H9 (cell line): ENCODE measurements around the gene RIT2. TPM values are rescaled to one million over a fixed set of nuclear protein-coding genes. Genes with fewer than 3 reads are reported as not detected.

Experiments
- DNase-seq: peaks from one replicate; pipeline ENCODE4 v3.0.0-alpha.2; 2017
- H2AFZ ChIP-seq: one replicate; pipeline ENCODE4 v1.6.1; 2013; ENCODE audit warnings: mild to moderate bottlenecking, low read length, control low read depth, moderate library complexity
- H2AK5ac ChIP-seq: 2 replicates; pipeline ENCODE4 v1.6.1; 2013; ENCODE audit warnings: low read length, control low read depth, mixed read lengths; ENCODE audit not compliant: insufficient read length
- H2BK120ac ChIP-seq: one replicate; pipeline ENCODE4 v1.6.1; 2013; ENCODE audit warnings: low read depth, mild to moderate bottlenecking, low read length, control low read depth, inconsistent platforms; ENCODE audit not compliant: poor library complexity, severe bottlenecking
- H2BK12ac ChIP-seq: 2 replicates; pipeline ENCODE4 v1.6.1; 2013; ENCODE audit warnings: low read length, control low read depth, mixed read lengths, low read depth; ENCODE audit not compliant: insufficient read length
- H2BK15ac ChIP-seq: 2 replicates; pipeline ENCODE4 v1.6.1; 2013; ENCODE audit warnings: low read depth, low read length, control low read depth
- H2BK20ac ChIP-seq: one replicate; pipeline ENCODE4 v1.6.1; 2013; ENCODE audit warnings: low read depth, mild to moderate bottlenecking, low read length, control low read depth, inconsistent platforms; ENCODE audit not compliant: poor library complexity, severe bottlenecking
- H2BK5ac ChIP-seq: 2 replicates; pipeline ENCODE4 v1.6.1; 2013; ENCODE audit warnings: low read length, control low read depth, mixed read lengths; ENCODE audit not compliant: insufficient read length
- H3K14ac ChIP-seq: 2 replicates; pipeline ENCODE4 v1.6.1; 2013; ENCODE audit warnings: low read length, control low read depth; ENCODE audit not compliant: insufficient read depth
- H3K18ac ChIP-seq: 2 replicates; pipeline ENCODE4 v1.6.1; 2013; ENCODE audit warnings: low read depth, mild to moderate bottlenecking, mixed read lengths, low read length, control low read depth; ENCODE audit not compliant: insufficient read length
- H3K23ac ChIP-seq: 2 replicates; pipeline ENCODE4 v1.6.1; 2013; ENCODE audit warnings: low read length, control low read depth, mixed read lengths, low read depth; ENCODE audit not compliant: insufficient read length
- H3K23me2 ChIP-seq: 2 replicates; pipeline ENCODE4 v1.6.1; 2013; ENCODE audit warnings: low read depth, mild to moderate bottlenecking, mixed read lengths, low read length, control low read depth; ENCODE audit not compliant: insufficient read length, poor library complexity, severe bottlenecking
- H3K27ac ChIP-seq: 2 replicates; pipeline ENCODE4 v1.5.1; 2013; ENCODE audit warnings: low read length, control low read depth, mixed read lengths, low read depth; ENCODE audit not compliant: insufficient read length
- H3K27me3 ChIP-seq: 2 replicates; pipeline ENCODE4 v1.6.1; 2013; ENCODE audit warnings: low read length, control low read depth, inconsistent platforms; ENCODE audit not compliant: insufficient read depth
- H3K4ac ChIP-seq: 2 replicates; pipeline ENCODE4 v1.6.1; 2013; ENCODE audit warnings: low read depth, mild to moderate bottlenecking, control low read depth, inconsistent platforms, low read length, moderate library complexity
- H3K4me1 ChIP-seq: 2 replicates; pipeline ENCODE4 v1.6.1; 2013; ENCODE audit warnings: low read length, control low read depth, inconsistent platforms; ENCODE audit not compliant: insufficient read depth
- H3K4me2 ChIP-seq: 2 replicates; pipeline ENCODE4 v1.6.1; 2013; ENCODE audit warnings: low read length, control low read depth, mixed read lengths; ENCODE audit not compliant: insufficient read length, insufficient read depth
- H3K56ac ChIP-seq: 2 replicates; pipeline ENCODE4 v1.6.1; 2013; ENCODE audit warnings: low read depth, mild to moderate bottlenecking, mixed read lengths, low read length, control low read depth; ENCODE audit not compliant: insufficient read length
- H3K79me1 ChIP-seq: 2 replicates; pipeline ENCODE4 v1.6.1; 2013; ENCODE audit warnings: low read depth, mild to moderate bottlenecking, moderate library complexity, low read length, control low read depth, inconsistent platforms; ENCODE audit not compliant: insufficient read depth, poor library complexity, severe bottlenecking
- H3K79me2 ChIP-seq: 2 replicates; pipeline ENCODE4 v1.6.1; 2013; ENCODE audit warnings: low read length, control low read depth, inconsistent platforms; ENCODE audit not compliant: insufficient read depth
- H3K9ac ChIP-seq: 2 replicates; pipeline ENCODE4 v1.6.1; 2013; ENCODE audit warnings: low read length, control low read depth, mixed read lengths; ENCODE audit not compliant: insufficient read length; ENCODE audit errors: extremely low read depth
- H3K9me3 ChIP-seq: one replicate; pipeline ENCODE4 v1.6.1; 2013; ENCODE audit warnings: low read depth, low read length, inconsistent platforms; ENCODE audit not compliant: control insufficient read depth
- H3T11ph ChIP-seq: one replicate; pipeline ENCODE4 v1.6.1; 2013; ENCODE audit warnings: mild to moderate bottlenecking, low read length, control low read depth, inconsistent platforms
- H4K20me1 ChIP-seq: one replicate; pipeline ENCODE4 v1.6.1; 2013; ENCODE audit not compliant: control insufficient read depth, insufficient read length, insufficient read depth
- H4K5ac ChIP-seq: 2 replicates; pipeline ENCODE4 v1.6.1; 2013; ENCODE audit warnings: low read depth, mild to moderate bottlenecking, mixed read lengths, low read length, control low read depth; ENCODE audit not compliant: insufficient read length
- H4K8ac ChIP-seq: replicated peaks from 2 replicates; pipeline ENCODE4 v1.6.1; 2013; ENCODE audit warnings: low read length, control low read depth, mixed read lengths, low read depth; ENCODE audit not compliant: insufficient read length
- H4K91ac ChIP-seq: 2 replicates; pipeline ENCODE4 v1.6.1; 2013; ENCODE audit warnings: low read depth, mild to moderate bottlenecking, moderate library complexity, mixed read lengths, low read length, control low read depth; ENCODE audit not compliant: insufficient read length
- H3K27ac Mint-ChIP-seq, 3 experiments: 2 replicates in 2 of 3; 3 replicates in 1 of 3; pipeline ENCODE4 v1.8.0; 2020 to 2021; ENCODE audit warnings: mixed read lengths in 3 of 3, mild to moderate bottlenecking in 1 of 3, moderate library complexity in 1 of 3
- H3K27me3 Mint-ChIP-seq: 2 replicates; pipeline ENCODE4 v1.8.0; 2021; ENCODE audit warnings: low read depth, mild to moderate bottlenecking, moderate library complexity, mixed read lengths
- H3K36me3 Mint-ChIP-seq, 3 experiments: 2 replicates in 2 of 3; 3 replicates in 1 of 3; pipeline ENCODE4 v1.8.0; 2020 to 2021; ENCODE audit warnings: low read depth in 3 of 3, mixed read lengths in 3 of 3; ENCODE audit not compliant: insufficient read depth in 1 of 3
- H3K4me1 Mint-ChIP-seq, 2 experiments: 2 replicates each; pipeline ENCODE4 v1.8.0; 2020; ENCODE audit warnings: mixed read lengths in 2 of 2
- H3K4me3 Mint-ChIP-seq, 2 experiments: 2 replicates in 1 of 2; 3 replicates in 1 of 2; pipeline ENCODE4 v1.8.0; 2020 to 2021; ENCODE audit warnings: mild to moderate bottlenecking in 2 of 2, mixed read lengths in 2 of 2, moderate library complexity in 1 of 2
- H3K9me3 Mint-ChIP-seq, 2 experiments: 2 replicates in 1 of 2; 3 replicates in 1 of 2; pipeline ENCODE4 v1.8.0; 2020; ENCODE audit warnings: mild to moderate bottlenecking in 2 of 2, mixed read lengths in 2 of 2, moderate library complexity in 1 of 2
- WGBS: extraction: QIAGEN DNeasy Blood & Tissue Kit; methylation state at CpG from one replicate; pipeline ENCODE4 v1.1.7; 2013; ENCODE audit warnings: missing lambda C conversion rate, low lambda C conversion rate, mixed read lengths; ENCODE audit not compliant: insufficient read length; ENCODE audit errors: extremely low coverage; 5-methylcytosine and 5-hydroxymethylcytosine counted together
- total RNA-seq: library from RNA; stranded (reverse); gene quantifications from 2 replicates; pipeline ENCODE4 v1.2.1, GENCODE V29; 2021
- TF ChIP-seq, protein P1 (sequence below): fragments of 200-600 bp; sonication (generic); conservative IDR thresholded peaks from 3 replicates; pipeline ENCODE4 v1.8.0; 2021; ENCODE audit warnings: antibody characterized with exemption, mild to moderate bottlenecking

The RIT2 gene
- total RNA-seq, 1 experiment from 2014 or later: 1.2 TPM

GRCh38 chr18:43129946-43130524 is 14.6 kb upstream of the RIT2 start:
- Histone ChIP-seq H3K79me2 (no peaks in the 10 kb centered on the region), H2BK15ac (no peak overlapping the region), H3K27me3 (no peaks in the 10 kb centered on the region), H4K8ac (no peak overlapping the region), H3K56ac (no peak overlapping the region), H4K5ac (no peak overlapping the region), H3K18ac (no peak overlapping the region), H2AK5ac (no peak overlapping the region), H3K4me2 (no peak overlapping the region), H3K4ac (no peak overlapping the region), H2BK20ac (no peak overlapping the region), H2BK12ac (no peak overlapping the region), H3T11ph (no peak overlapping the region), H4K91ac (no peak overlapping the region), H3K4me1 (peaks cover 3% of the 10 kb centered on the region; the same call in 1 of the 2 replicates), H2BK5ac (no peak overlapping the region), H3K23me2 (no peaks in the 10 kb centered on the region), H3K14ac (no peak overlapping the region), H3K27ac (no peak overlapping the region), H4K20me1 (no peaks in the 10 kb centered on the region), H3K79me1 (no peaks in the 10 kb centered on the region), H3K23ac (no peak overlapping the region), H2AFZ (no peak overlapping the region), H2BK120ac (no peak overlapping the region), H3K9me3 (no peaks in the 10 kb centered on the region), H3K9ac (no peak overlapping the region)
- WGBS: 100% methylated on average over 1 of the region's 5 CpGs
- H3K9me3 Mint-ChIP-seq: peaks cover 11 to 25% of the 10 kb centered on the region in 2 experiments
- H3K4me3 Mint-ChIP-seq: no peak overlapping the region
- H3K4me1 Mint-ChIP-seq: peaks cover 14 to 21% of the 10 kb centered on the region in 2 experiments
- DNase-seq: no peak
- TF ChIP-seq, protein P1, sequence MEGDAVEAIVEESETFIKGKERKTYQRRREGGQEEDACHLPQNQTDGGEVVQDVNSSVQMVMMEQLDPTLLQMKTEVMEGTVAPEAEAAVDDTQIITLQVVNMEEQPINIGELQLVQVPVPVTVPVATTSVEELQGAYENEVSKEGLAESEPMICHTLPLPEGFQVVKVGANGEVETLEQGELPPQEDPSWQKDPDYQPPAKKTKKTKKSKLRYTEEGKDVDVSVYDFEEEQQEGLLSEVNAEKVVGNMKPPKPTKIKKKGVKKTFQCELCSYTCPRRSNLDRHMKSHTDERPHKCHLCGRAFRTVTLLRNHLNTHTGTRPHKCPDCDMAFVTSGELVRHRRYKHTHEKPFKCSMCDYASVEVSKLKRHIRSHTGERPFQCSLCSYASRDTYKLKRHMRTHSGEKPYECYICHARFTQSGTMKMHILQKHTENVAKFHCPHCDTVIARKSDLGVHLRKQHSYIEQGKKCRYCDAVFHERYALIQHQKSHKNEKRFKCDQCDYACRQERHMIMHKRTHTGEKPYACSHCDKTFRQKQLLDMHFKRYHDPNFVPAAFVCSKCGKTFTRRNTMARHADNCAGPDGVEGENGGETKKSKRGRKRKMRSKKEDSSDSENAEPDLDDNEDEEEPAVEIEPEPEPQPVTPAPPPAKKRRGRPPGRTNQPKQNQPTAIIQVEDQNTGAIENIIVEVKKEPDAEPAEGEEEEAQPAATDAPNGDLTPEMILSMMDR: no peak
- H3K27ac Mint-ChIP-seq: no peak overlapping the region
- no peaks in the 10 kb centered on the region for H3K27me3 Mint-ChIP-seq
- H3K36me3 Mint-ChIP-seq: peaks cover 9 to 12% (median 10%) of the 10 kb centered on the region in 3 experiments
